H1 (cell line): Measurements from ENCODE around the gene CDC7. TPM values are rescaled to one million over a fixed set of nuclear protein-coding genes. Genes with fewer than 3 reads are reported as not detected.

Experiments
- ATF3 ChIP-seq: IDR thresholded peaks from 2 replicates; pipeline ENCODE4 v1.6.1; 2011; ENCODE audit warnings: low read depth, mild to moderate bottlenecking, low read length; ENCODE audit not compliant: insufficient read depth
- EGR1 ChIP-seq: IDR thresholded peaks from 2 replicates; pipeline ENCODE4 v1.6.1; 2011; ENCODE audit warnings: low read depth, low read length, borderline replicate concordance
- RNF2 ChIP-seq: fragments of 200-900, 300-1000 bp; sonication (generic); IDR thresholded peaks from 2 replicates; pipeline ENCODE4 v1.7.1; 2016; ENCODE audit warnings: borderline replicate concordance, low read depth, mild to moderate bottlenecking, antibody characterized with exemption, low read length; ENCODE audit not compliant: poor library complexity, severe bottlenecking; ENCODE audit errors: missing control alignments
- RXRA ChIP-seq: IDR thresholded peaks from 2 replicates; pipeline ENCODE4 v1.6.1; 2011; ENCODE audit warnings: low read depth, mild to moderate bottlenecking, low read length, moderate library complexity; ENCODE audit not compliant: insufficient read depth
- SP2 ChIP-seq: IDR thresholded peaks from 2 replicates; pipeline ENCODE4 v1.6.1; 2012; ENCODE audit warnings: mild to moderate bottlenecking, low read length, inconsistent platforms
- SRF ChIP-seq: IDR thresholded peaks from 2 replicates; pipeline ENCODE4 v1.6.1; 2011; ENCODE audit warnings: mild to moderate bottlenecking, low read depth, low read length, moderate library complexity
- polyA plus RNA-seq, 7 experiments: library from polyadenylated mRNA; depleted of rRNA in 3 of 7; stranded (reverse) in 5 of 7; unstranded in 2 of 7; fragments of >200 nt in 5 of 7; fragments of 200-250 nt in 2 of 7; gene quantifications; 1 replicate in 5 of 7; 2 replicates in 1 of 7; 4 replicates in 1 of 7; pipeline versions ENCODE4 v1.2.1 to v1.2.3, GENCODE V29; 2011 to 2013; ENCODE audit warnings: missing spikeins in 2 of 7, mixed read lengths in 2 of 7
- total RNA-seq: library from RNA; stranded (reverse); fragmentation: NEBNext Ultra II Directional; extraction: Animal tissue kit (Norgen Biotek cat#: 25700); gene quantifications from 2 replicates; pipeline ENCODE4 v1.2.1, GENCODE V29; 2021
- TF ChIP-seq, protein P1 (sequence below): fragments of 300-600 bp; sonication (generic); IDR thresholded peaks from 2 replicates; pipeline ENCODE4 v1.7.1; 2012; ENCODE audit warnings: low read length, moderate library complexity, mild to moderate bottlenecking, inconsistent platforms; ENCODE audit not compliant: insufficient replicate concordance
- TF ChIP-seq, protein P2 (sequence below): IDR thresholded peaks from 2 replicates; pipeline ENCODE4 v1.6.1; 2011; ENCODE audit warnings: low read length, improper control_type of control experiment

CDC7 gene
- total and polyA plus RNA-seq, 2 of the 8 experiments (the other 6 are each of a cell fraction or from before 2014, with no cell fraction given): 12.2 to 34.4 TPM

GRCh38 chr1:91549041-91549735 lies 48.5 kb downstream of the CDC7 start (continued):
- TF ChIP-seq, protein P1, sequence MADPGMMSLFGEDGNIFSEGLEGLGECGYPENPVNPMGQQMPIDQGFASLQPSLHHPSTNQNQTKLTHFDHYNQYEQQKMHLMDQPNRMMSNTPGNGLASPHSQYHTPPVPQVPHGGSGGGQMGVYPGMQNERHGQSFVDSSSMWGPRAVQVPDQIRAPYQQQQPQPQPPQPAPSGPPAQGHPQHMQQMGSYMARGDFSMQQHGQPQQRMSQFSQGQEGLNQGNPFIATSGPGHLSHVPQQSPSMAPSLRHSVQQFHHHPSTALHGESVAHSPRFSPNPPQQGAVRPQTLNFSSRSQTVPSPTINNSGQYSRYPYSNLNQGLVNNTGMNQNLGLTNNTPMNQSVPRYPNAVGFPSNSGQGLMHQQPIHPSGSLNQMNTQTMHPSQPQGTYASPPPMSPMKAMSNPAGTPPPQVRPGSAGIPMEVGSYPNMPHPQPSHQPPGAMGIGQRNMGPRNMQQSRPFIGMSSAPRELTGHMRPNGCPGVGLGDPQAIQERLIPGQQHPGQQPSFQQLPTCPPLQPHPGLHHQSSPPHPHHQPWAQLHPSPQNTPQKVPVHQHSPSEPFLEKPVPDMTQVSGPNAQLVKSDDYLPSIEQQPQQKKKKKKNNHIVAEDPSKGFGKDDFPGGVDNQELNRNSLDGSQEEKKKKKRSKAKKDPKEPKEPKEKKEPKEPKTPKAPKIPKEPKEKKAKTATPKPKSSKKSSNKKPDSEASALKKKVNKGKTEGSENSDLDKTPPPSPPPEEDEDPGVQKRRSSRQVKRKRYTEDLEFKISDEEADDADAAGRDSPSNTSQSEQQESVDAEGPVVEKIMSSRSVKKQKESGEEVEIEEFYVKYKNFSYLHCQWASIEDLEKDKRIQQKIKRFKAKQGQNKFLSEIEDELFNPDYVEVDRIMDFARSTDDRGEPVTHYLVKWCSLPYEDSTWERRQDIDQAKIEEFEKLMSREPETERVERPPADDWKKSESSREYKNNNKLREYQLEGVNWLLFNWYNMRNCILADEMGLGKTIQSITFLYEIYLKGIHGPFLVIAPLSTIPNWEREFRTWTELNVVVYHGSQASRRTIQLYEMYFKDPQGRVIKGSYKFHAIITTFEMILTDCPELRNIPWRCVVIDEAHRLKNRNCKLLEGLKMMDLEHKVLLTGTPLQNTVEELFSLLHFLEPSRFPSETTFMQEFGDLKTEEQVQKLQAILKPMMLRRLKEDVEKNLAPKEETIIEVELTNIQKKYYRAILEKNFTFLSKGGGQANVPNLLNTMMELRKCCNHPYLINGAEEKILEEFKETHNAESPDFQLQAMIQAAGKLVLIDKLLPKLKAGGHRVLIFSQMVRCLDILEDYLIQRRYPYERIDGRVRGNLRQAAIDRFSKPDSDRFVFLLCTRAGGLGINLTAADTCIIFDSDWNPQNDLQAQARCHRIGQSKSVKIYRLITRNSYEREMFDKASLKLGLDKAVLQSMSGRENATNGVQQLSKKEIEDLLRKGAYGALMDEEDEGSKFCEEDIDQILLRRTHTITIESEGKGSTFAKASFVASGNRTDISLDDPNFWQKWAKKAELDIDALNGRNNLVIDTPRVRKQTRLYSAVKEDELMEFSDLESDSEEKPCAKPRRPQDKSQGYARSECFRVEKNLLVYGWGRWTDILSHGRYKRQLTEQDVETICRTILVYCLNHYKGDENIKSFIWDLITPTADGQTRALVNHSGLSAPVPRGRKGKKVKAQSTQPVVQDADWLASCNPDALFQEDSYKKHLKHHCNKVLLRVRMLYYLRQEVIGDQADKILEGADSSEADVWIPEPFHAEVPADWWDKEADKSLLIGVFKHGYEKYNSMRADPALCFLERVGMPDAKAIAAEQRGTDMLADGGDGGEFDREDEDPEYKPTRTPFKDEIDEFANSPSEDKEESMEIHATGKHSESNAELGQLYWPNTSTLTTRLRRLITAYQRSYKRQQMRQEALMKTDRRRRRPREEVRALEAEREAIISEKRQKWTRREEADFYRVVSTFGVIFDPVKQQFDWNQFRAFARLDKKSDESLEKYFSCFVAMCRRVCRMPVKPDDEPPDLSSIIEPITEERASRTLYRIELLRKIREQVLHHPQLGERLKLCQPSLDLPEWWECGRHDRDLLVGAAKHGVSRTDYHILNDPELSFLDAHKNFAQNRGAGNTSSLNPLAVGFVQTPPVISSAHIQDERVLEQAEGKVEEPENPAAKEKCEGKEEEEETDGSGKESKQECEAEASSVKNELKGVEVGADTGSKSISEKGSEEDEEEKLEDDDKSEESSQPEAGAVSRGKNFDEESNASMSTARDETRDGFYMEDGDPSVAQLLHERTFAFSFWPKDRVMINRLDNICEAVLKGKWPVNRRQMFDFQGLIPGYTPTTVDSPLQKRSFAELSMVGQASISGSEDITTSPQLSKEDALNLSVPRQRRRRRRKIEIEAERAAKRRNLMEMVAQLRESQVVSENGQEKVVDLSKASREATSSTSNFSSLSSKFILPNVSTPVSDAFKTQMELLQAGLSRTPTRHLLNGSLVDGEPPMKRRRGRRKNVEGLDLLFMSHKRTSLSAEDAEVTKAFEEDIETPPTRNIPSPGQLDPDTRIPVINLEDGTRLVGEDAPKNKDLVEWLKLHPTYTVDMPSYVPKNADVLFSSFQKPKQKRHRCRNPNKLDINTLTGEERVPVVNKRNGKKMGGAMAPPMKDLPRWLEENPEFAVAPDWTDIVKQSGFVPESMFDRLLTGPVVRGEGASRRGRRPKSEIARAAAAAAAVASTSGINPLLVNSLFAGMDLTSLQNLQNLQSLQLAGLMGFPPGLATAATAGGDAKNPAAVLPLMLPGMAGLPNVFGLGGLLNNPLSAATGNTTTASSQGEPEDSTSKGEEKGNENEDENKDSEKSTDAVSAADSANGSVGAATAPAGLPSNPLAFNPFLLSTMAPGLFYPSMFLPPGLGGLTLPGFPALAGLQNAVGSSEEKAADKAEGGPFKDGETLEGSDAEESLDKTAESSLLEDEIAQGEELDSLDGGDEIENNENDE: no peak
- TF ChIP-seq SRF (no peak), SP2 (no peak), ATF3 (no peak), EGR1 (no peak), RNF2 (no peak), RXRA (no peak)
- TF ChIP-seq, protein P2, sequence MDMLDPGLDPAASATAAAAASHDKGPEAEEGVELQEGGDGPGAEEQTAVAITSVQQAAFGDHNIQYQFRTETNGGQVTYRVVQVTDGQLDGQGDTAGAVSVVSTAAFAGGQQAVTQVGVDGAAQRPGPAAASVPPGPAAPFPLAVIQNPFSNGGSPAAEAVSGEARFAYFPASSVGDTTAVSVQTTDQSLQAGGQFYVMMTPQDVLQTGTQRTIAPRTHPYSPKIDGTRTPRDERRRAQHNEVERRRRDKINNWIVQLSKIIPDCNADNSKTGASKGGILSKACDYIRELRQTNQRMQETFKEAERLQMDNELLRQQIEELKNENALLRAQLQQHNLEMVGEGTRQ: no peak
